ENCODE measurements around the gene B4GALT3.

B4GALT3 gene

GRCh38 chr1:161192476-161193465 lies 15.5 kb upstream of the B4GALT3 start:
- TF ChIP-seq, protein P1, sequence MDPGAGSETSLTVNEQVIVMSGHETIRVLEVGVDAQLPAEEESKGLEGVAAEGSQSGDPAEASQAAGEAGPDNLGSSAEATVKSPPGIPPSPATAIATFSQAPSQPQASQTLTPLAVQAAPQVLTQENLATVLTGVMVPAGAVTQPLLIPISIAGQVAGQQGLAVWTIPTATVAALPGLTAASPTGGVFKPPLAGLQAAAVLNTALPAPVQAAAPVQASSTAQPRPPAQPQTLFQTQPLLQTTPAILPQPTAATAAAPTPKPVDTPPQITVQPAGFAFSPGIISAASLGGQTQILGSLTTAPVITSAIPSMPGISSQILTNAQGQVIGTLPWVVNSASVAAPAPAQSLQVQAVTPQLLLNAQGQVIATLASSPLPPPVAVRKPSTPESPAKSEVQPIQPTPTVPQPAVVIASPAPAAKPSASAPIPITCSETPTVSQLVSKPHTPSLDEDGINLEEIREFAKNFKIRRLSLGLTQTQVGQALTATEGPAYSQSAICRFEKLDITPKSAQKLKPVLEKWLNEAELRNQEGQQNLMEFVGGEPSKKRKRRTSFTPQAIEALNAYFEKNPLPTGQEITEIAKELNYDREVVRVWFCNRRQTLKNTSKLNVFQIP (CRISPR knock-in tag; IDR thresholded peaks at IDR 0.05; ENCODE audit: borderline replicate concordance, low read depth): no peak
- TF ChIP-seq, protein P2, sequence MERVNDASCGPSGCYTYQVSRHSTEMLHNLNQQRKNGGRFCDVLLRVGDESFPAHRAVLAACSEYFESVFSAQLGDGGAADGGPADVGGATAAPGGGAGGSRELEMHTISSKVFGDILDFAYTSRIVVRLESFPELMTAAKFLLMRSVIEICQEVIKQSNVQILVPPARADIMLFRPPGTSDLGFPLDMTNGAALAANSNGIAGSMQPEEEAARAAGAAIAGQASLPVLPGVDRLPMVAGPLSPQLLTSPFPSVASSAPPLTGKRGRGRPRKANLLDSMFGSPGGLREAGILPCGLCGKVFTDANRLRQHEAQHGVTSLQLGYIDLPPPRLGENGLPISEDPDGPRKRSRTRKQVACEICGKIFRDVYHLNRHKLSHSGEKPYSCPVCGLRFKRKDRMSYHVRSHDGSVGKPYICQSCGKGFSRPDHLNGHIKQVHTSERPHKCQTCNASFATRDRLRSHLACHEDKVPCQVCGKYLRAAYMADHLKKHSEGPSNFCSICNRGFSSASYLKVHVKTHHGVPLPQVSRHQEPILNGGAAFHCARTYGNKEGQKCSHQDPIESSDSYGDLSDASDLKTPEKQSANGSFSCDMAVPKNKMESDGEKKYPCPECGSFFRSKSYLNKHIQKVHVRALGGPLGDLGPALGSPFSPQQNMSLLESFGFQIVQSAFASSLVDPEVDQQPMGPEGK (CRISPR knock-in tag; IDR thresholded peaks at IDR 0.05; ENCODE audit: borderline replicate concordance): no peak
- no peak for TF ChIP-seq ZC3H10 (CRISPR knock-in tag; IDR thresholded peaks at IDR 0.05)
- no peak for TF ChIP-seq ISL1 (CRISPR knock-in tag; IDR thresholded peaks at IDR 0.05)
- no peak for TF ChIP-seq ARNTL (CRISPR knock-in tag; IDR thresholded peaks at IDR 0.05; ENCODE audit: borderline replicate concordance, low read depth)
- no peak for TF ChIP-seq ESRRG (CRISPR knock-in tag; IDR thresholded peaks at IDR 0.05)
- TF ChIP-seq ZNF565 (CRISPR knock-in tag; conservative IDR thresholded peaks at IDR 0.05; ENCODE audit: low read depth): no peak
- TF ChIP-seq ZNF70 (CRISPR knock-in tag; IDR thresholded peaks at IDR 0.05): no peak
- no peak for TF ChIP-seq ZFP3 (CRISPR knock-in tag; IDR thresholded peaks at IDR 0.05)
- TF ChIP-seq OSR1 (CRISPR knock-in tag; IDR thresholded peaks at IDR 0.05): no peak
- no peak for TF ChIP-seq TCF4 (CRISPR knock-in tag; IDR thresholded peaks at IDR 0.05; ENCODE audit: borderline replicate concordance)
- TF ChIP-seq CSDC2 (CRISPR knock-in tag; IDR thresholded peaks at IDR 0.05): no peak
- no peak for TF ChIP-seq ZNF8 (CRISPR knock-in tag; IDR thresholded peaks at IDR 0.05)
- ATAC-seq: peak; percentile 63

DNA sequence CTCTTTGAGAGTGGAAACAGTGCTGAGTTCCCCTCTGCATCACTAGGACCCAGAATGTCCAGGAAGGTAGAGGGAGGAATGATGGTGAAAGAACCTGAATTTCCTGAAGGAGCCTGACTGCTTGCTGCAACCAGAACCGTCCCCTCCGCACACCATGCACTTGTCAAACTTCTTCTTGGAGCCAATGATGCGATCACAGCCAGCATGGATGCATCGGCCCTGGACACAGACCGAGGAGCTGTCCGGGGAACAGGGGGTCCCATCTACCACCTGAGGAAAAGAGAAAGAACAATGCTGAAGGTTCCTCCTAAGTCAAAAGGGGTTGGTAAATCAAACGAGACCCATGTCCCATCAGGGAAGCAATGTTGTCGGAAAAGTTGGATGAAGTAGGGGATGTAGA lies 14.7 kb upstream of the B4GALT3 start:
- TF ChIP-seq ZNF8 (CRISPR knock-in tag; IDR thresholded peaks at IDR 0.05): no peak
- no peak for TF ChIP-seq ESRRG (CRISPR knock-in tag; IDR thresholded peaks at IDR 0.05)
- TF ChIP-seq, protein P2 (CRISPR knock-in tag; IDR thresholded peaks at IDR 0.05; ENCODE audit: borderline replicate concordance): no peak
- TF ChIP-seq ISL1 (CRISPR knock-in tag; IDR thresholded peaks at IDR 0.05): no peak
- TF ChIP-seq OSR1 (CRISPR knock-in tag; IDR thresholded peaks at IDR 0.05): no peak
- TF ChIP-seq, protein P3, sequence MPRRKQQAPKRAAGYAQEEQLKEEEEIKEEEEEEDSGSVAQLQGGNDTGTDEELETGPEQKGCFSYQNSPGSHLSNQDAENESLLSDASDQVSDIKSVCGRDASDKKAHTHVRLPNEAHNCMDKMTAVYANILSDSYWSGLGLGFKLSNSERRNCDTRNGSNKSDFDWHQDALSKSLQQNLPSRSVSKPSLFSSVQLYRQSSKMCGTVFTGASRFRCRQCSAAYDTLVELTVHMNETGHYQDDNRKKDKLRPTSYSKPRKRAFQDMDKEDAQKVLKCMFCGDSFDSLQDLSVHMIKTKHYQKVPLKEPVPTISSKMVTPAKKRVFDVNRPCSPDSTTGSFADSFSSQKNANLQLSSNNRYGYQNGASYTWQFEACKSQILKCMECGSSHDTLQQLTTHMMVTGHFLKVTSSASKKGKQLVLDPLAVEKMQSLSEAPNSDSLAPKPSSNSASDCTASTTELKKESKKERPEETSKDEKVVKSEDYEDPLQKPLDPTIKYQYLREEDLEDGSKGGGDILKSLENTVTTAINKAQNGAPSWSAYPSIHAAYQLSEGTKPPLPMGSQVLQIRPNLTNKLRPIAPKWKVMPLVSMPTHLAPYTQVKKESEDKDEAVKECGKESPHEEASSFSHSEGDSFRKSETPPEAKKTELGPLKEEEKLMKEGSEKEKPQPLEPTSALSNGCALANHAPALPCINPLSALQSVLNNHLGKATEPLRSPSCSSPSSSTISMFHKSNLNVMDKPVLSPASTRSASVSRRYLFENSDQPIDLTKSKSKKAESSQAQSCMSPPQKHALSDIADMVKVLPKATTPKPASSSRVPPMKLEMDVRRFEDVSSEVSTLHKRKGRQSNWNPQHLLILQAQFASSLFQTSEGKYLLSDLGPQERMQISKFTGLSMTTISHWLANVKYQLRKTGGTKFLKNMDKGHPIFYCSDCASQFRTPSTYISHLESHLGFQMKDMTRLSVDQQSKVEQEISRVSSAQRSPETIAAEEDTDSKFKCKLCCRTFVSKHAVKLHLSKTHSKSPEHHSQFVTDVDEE (CRISPR knock-in tag; IDR thresholded peaks at IDR 0.05): no peak
- no peak for TF ChIP-seq TCF4 (CRISPR knock-in tag; IDR thresholded peaks at IDR 0.05; ENCODE audit: borderline replicate concordance)
- TF ChIP-seq ZFP3 (CRISPR knock-in tag; IDR thresholded peaks at IDR 0.05): no peak
- TF ChIP-seq ZNF70 (CRISPR knock-in tag; IDR thresholded peaks at IDR 0.05): no peak
- no peak for ATAC-seq

DNA sequence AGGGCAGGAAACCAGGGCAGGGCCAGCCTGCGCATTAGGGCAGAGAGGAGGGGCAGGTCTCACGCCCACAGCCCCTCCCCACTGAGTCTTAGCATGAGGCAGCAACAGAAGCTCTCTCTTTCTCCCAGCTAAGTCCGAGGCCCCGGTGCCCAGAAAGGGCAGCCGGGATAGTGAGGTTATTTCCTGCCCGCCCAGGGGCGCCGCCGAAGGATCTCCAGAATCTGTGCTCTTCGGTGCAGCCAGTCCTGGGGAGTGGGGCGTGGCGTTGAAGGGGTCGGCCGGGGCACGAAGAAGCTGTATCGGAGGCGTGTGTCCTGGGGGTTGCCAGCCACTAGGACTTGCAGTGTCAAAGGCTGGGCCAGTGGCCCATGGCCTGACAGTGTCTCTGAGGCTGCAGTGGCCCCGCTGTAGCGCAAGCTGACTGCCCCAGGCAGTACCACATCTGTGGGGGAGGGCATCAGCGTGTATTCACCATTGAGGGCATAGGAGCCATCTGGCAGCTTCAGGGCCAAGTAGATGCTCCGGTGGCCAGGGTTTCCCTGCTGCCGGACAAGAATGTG lies 13.7 kb upstream of the B4GALT3 start:
- ATAC-seq: no peak
- TF ChIP-seq, protein P2 (CRISPR knock-in tag; IDR thresholded peaks at IDR 0.05; ENCODE audit: borderline replicate concordance): no peak
- no peak for TF ChIP-seq ZNF70 (CRISPR knock-in tag; IDR thresholded peaks at IDR 0.05)
- TF ChIP-seq ZNF565 (CRISPR knock-in tag; conservative IDR thresholded peaks at IDR 0.05; ENCODE audit: low read depth): no peak
- no peak for TF ChIP-seq ZC3H10 (CRISPR knock-in tag; IDR thresholded peaks at IDR 0.05)
- TF ChIP-seq, protein P4, sequence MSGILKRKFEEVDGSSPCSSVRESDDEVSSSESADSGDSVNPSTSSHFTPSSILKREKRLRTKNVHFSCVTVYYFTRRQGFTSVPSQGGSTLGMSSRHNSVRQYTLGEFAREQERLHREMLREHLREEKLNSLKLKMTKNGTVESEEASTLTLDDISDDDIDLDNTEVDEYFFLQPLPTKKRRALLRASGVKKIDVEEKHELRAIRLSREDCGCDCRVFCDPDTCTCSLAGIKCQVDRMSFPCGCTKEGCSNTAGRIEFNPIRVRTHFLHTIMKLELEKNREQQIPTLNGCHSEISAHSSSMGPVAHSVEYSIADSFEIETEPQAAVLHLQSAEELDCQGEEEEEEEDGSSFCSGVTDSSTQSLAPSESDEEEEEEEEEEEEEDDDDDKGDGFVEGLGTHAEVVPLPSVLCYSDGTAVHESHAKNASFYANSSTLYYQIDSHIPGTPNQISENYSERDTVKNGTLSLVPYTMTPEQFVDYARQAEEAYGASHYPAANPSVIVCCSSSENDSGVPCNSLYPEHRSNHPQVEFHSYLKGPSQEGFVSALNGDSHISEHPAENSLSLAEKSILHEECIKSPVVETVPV (CRISPR knock-in tag; IDR thresholded peaks at IDR 0.05): no peak
- TF ChIP-seq TCF4 (CRISPR knock-in tag; IDR thresholded peaks at IDR 0.05; ENCODE audit: borderline replicate concordance): no peak
- TF ChIP-seq CREB5 (CRISPR knock-in tag; IDR thresholded peaks at IDR 0.05; ENCODE audit: low read depth): no peak
- TF ChIP-seq TOX (CRISPR knock-in tag; IDR thresholded peaks at IDR 0.05; ENCODE audit: borderline replicate concordance): no peak
- no peak for TF ChIP-seq OSR1 (CRISPR knock-in tag; IDR thresholded peaks at IDR 0.05)
- TF ChIP-seq ESRRG (CRISPR knock-in tag; IDR thresholded peaks at IDR 0.05): no peak

Measured in SK-N-SH treated with all-trans-retinoic acid at 6 μM for 48 hours (cell line).